DOHH2 (cell line): ENCODE measurements around the gene HIGD1B.

Experiments used
- EZH2phosphoT487 ChIP-seq: fragments of 200-600 bp; sonication (generic); IDR thresholded peaks from 2 replicates; pipeline ENCODE4 v1.6.1; 2017; ENCODE audit warnings: borderline replicate concordance, mild to moderate bottlenecking, antibody characterized with exemption, low read length, moderate library complexity, mixed read lengths
- TF ChIP-seq, protein P1 (sequence below): fragments of 200-600 bp; sonication (generic); IDR thresholded peaks from one replicate; pipeline ENCODE4 v1.5.1; 2014; ENCODE audit warnings: antibody characterized with exemption, mild to moderate bottlenecking, low read depth, low read length; ENCODE audit not compliant: poor library complexity, severe bottlenecking

DNA sequence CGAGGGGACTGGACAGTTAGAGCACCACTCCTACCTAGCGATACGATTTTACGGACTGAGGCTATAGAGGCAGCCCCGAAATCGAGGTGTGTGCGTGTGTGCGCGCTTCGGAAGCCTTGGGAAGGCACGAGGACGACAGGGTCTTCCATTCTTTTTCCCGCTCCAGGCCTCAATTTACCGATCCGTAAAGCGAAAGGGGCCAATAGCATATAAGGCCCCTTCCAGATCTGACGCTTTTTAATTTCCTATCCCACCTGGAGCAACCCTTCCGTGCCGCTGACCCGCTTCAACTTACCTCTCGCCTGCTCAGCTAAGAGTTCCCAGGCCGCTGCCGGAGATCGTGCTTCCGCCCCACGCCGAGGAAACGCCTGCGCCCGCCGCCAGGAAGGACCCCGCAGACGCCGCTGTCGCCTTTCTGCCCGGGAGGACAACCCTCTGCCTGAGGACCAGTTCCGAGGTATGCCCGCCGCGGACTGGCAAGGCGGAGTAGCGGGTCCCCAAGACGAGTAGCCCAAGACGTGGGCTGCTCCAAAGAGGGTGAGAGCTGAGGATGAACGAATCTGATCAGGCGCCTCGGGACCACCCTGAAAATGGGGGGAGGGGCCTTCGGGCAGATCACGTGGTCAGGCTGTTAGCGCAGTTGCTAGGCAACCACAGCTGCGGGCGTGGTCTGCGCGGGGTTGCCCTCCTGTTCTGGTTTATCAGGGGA is 51.5 kb downstream of the HIGD1B start, which contains the start of gene EFTUD2:
- TF ChIP-seq, protein P1, sequence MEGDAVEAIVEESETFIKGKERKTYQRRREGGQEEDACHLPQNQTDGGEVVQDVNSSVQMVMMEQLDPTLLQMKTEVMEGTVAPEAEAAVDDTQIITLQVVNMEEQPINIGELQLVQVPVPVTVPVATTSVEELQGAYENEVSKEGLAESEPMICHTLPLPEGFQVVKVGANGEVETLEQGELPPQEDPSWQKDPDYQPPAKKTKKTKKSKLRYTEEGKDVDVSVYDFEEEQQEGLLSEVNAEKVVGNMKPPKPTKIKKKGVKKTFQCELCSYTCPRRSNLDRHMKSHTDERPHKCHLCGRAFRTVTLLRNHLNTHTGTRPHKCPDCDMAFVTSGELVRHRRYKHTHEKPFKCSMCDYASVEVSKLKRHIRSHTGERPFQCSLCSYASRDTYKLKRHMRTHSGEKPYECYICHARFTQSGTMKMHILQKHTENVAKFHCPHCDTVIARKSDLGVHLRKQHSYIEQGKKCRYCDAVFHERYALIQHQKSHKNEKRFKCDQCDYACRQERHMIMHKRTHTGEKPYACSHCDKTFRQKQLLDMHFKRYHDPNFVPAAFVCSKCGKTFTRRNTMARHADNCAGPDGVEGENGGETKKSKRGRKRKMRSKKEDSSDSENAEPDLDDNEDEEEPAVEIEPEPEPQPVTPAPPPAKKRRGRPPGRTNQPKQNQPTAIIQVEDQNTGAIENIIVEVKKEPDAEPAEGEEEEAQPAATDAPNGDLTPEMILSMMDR: no peak
- TF ChIP-seq EZH2phosphoT487: no peak
